GM21390 (cell line): Measurements from ENCODE around the gene ELL2.
"Not testable (repeated sequence)": the region's sequence is repeated elsewhere in the genome, so short reads cannot be mapped to it uniquely, and the experiment has no call there.

Experiments
- ATAC-seq: cut with Tn5 transposase; IDR thresholded peaks from one replicate; pipeline ENCODE4 v1.9.1; 2021; ENCODE audit not compliant: unreplicated experiment

Gene ELL2

GRCh38 chr5:95909738-95910137 lies 51.9 kb downstream of the ELL2 start:
- no peak for ATAC-seq

- ATAC-seq = no peak
Measured at GRCh38 chr5:95908799-95909198, 52.9 kb downstream of the ELL2 start.

- no peak for ATAC-seq
Measured at GRCh38 chr5:95907740-95908706, 53.6 kb downstream of the ELL2 start.

- no peak for ATAC-seq
Measured at GRCh38 chr5:95907067-95907705, 54.5 kb downstream of the ELL2 start.

GRCh38 chr5:95906398-95906797 lies 55.3 kb downstream of the ELL2 start:
- not testable (repeated sequence) for ATAC-seq

GRCh38 chr5:95904827-95905226 lies 56.8 kb downstream of the ELL2 start:
- ATAC-seq = no peak

- ATAC-seq = no peak
Measured at GRCh38 chr5:95903838-95904237, 57.8 kb downstream of the ELL2 start.

- ATAC-seq = no peak
Measured at GRCh38 chr5:95901676-95902627, 59.7 kb downstream of the ELL2 start.

GRCh38 chr5:95900383-95900958 lies 61.2 kb downstream of the ELL2 start:
- no peak for ATAC-seq

- ATAC-seq = no peak
Measured at GRCh38 chr5:95899829-95900228, 61.8 kb downstream of the ELL2 start.

GRCh38 chr5:95899006-95899405 lies 62.6 kb downstream of the ELL2 start:
- no peak for ATAC-seq

GRCh38 chr5:95895771-95896170 lies 65.9 kb downstream of the ELL2 start:
- no peak for ATAC-seq

- ATAC-seq = no peak
Measured at GRCh38 chr5:95895251-95895650, 66.4 kb downstream of the ELL2 start.

- ATAC-seq = peak; percentile 84
Measured at GRCh38 chr5:95892784-95893354, 68.8 kb downstream of the ELL2 start.

- no peak for ATAC-seq
Measured at GRCh38 chr5:95891499-95891898, 70.2 kb downstream of the ELL2 start.

- no peak for ATAC-seq
Measured at GRCh38 chr5:95889076-95889475, 72.6 kb downstream of the ELL2 start.

- no peak for ATAC-seq
Measured at GRCh38 chr5:95887977-95888376, 73.7 kb downstream of the ELL2 start.

GRCh38 chr5:95886340-95887044 lies 75.2 kb downstream of the ELL2 start:
- no peak for ATAC-seq

GRCh38 chr5:95884511-95884910 lies 77.1 kb downstream of the ELL2 start:
- ATAC-seq = no peak

GRCh38 chr5:95884017-95884325 lies 77.7 kb downstream of the ELL2 start:
- ATAC-seq = peak; percentile 69
